Cardiac fibroblast (primary cell): Measurements from ENCODE around the gene SRCAP.
"Not testable (repeated sequence)": the region's sequence is repeated elsewhere in the genome, so short reads cannot be mapped to it uniquely, and the experiment has no call there.

ENCODE experiments used
- DNase-seq, 2 donors: peaks; one replicate each; pipeline versions ENCODE4 v3.0.0 to v3.0.0-alpha.2; 2010; ENCODE audit warnings: low read depth in 2 of 2
- H3K4me3 ChIP-seq, 2 donors: replicated peaks in 1 of 2; 1 replicate in 1 of 2; 2 replicates in 1 of 2; pipeline ENCODE4 v1.5.1; 2011; ENCODE audit warnings: low read depth in 2 of 2, low read length in 2 of 2, mild to moderate bottlenecking in 2 of 2, moderate library complexity in 1 of 2
- TF ChIP-seq, protein P1 (sequence below): IDR thresholded peaks from one replicate; pipeline ENCODE4 v1.5.1; 2011; ENCODE audit warnings: low read depth, mild to moderate bottlenecking, low read length, inconsistent platforms

SRCAP gene

DNA sequence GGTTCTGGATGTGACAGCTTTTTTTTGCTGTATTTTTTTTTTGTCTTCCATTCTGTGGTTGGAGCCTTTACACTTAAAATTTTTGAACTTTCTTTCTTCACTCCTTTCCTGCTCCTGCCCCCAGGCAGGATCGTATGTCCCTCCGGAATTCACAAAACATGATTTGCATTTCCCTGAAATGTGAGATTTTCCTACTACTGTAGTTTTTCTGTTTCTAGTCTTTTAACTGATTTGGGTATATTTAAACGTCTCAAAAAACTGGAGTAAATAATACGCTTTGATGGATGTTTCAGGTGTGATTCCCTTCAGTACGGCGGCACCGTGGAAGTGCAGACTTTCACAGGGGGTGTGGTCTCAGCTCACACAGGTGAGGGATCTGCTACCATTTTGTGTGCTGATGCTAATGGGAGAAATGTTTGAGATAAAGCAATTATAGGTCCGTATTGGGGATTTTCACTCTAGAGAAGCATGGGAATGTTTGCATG, 686 bp downstream of the SRCAP start:
- no peak for DNase-seq
- TF ChIP-seq, protein P1, sequence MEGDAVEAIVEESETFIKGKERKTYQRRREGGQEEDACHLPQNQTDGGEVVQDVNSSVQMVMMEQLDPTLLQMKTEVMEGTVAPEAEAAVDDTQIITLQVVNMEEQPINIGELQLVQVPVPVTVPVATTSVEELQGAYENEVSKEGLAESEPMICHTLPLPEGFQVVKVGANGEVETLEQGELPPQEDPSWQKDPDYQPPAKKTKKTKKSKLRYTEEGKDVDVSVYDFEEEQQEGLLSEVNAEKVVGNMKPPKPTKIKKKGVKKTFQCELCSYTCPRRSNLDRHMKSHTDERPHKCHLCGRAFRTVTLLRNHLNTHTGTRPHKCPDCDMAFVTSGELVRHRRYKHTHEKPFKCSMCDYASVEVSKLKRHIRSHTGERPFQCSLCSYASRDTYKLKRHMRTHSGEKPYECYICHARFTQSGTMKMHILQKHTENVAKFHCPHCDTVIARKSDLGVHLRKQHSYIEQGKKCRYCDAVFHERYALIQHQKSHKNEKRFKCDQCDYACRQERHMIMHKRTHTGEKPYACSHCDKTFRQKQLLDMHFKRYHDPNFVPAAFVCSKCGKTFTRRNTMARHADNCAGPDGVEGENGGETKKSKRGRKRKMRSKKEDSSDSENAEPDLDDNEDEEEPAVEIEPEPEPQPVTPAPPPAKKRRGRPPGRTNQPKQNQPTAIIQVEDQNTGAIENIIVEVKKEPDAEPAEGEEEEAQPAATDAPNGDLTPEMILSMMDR, result no peak
- H3K4me3 ChIP-seq, result peak overlapping the region; percentile 96 to 100

DNA sequence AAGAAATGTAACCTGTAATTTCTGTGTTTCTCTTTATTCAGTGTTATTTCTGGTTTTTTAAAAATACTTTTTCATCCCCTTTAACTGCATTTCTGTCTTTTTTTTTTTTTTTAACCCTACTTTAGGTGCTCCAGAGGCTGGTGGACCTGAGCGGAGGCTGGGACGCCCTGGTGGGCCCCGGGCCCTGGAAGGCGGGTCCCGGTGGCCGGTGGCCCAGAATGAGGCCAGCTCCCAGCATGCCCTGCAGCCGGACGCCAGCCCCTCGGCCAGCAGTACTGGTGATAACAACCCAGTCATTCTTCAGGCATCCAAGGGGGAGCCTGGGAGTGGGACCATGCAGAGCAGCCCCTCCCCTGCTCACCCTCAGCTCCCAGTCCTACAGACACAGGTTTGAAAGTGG, 1.5 kb downstream of the SRCAP start:
- TF ChIP-seq, protein P1, result no peak
- H3K4me3 ChIP-seq, result peak overlapping the region in 1 of 2 donors; percentile 18
- peak in 1 of 2 donors; percentile 72 for DNase-seq

DNA sequence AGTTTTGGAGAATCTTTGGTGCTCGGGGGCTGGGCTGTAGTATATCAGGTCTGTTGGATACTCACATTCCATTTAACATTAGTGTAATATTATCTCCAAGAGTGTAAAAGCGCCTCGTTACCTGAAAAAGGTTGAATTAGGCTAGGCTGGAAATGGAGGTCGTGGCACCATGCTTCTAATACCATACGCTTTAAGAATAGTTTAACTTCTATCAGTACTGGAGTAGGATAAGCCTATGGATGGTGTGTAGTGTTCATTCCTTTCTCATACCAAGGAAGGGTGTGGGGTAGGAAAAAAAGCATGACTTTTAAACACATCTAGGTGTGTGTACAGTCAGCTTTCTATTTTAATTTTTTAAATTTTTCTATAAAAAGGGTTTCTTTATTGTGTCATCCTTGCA, 2.0 kb downstream of the SRCAP start:
- no peak for DNase-seq
- TF ChIP-seq, protein P1, result no peak
- H3K4me3 ChIP-seq, result no peak overlapping the region

DNA sequence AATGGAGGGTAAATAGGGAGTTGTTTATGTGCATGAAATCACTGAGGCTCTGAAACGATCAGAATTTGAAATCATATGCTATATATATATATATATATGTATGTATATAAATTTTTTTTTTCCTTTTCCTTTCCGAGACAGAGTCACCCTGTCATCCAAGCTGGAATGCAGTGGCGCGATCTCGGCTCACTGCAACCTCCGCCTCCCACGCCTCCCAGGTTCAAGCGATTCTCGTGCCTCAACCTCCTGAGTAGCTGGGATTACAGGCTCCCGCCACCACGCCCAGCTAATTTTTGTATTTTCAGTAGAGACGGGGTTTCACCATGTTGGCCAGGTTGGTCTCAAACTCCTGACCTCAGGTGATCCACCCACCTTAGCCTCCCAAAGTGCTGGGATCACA, 4.1 kb downstream of the SRCAP start:
- DNase-seq, H3K4me3 ChIP-seq: not testable (repeated sequence)

DNA sequence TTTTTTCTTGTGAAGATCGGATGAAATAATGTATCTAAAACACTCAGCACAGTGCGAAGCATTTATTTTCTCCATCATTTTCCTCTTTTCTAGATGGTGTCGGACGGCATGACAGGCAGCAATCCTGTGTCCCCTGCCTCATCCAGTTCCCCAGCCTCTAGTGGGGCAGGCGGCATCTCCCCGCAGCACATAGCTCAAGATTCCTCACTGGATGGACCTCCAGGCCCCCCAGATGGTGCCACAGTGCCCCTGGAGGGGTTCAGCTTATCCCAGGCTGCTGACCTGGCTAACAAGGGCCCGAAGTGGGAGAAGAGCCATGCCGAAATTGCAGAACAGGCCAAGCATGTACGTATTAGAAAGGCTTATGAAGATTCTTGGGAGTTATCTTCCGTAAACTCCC, 5.0 kb downstream of the SRCAP start:
- no peak overlapping the region for H3K4me3 ChIP-seq
- DNase-seq, result no peak
- TF ChIP-seq, protein P1, result no peak

DNA sequence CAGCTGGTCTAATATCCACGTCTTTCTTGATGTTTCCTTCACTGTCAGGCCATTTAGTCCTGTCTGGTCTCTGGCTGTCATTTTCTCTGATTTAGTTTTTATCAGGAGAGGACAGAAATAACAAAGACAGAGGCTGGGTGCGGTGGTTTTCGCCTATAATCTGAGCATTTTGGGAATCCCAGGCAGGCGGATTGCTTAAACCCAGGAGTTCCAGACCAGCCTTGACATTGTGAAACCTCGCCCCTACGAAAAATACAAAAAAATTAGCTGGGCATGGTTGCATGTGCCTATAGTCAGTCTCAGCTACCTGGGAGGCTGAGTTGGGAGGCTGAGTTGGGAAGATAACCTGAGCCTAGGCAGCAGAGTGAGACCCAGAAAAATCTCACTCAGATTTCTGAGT, 7.1 kb downstream of the SRCAP start:
- no peak overlapping the region for H3K4me3 ChIP-seq
- TF ChIP-seq, protein P1, result no peak
- no peak for DNase-seq

DNA sequence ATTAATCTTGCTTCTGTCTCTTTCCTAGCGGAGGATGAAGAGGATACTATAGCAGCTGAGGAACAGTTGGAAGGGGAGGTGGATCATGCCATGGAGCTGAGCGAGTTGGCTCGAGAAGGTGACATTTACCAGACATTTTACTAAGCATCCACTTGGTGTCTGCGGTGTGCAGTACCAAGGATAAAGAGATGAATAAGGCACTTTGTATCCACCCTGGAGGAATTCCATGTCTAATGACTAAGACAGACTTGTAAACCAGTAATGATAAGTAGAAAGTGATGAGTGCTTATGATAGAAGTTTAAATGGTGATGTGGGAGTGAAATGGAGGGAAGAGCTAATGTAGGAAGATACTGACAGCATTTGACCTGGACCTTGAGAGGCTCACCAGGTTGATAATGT, 12.0 kb downstream of the SRCAP start:
- H3K4me3 ChIP-seq, result no peak overlapping the region
- DNase-seq, result peak in 1 of 2 donors; percentile 11
- TF ChIP-seq, protein P1, result no peak
